Measurements from ENCODE around the gene PSMG1.
"Not testable (repeated sequence)": the region's sequence is repeated elsewhere in the genome, so short reads cannot be mapped to it uniquely, and the experiment has no call there.

Gene PSMG1

GRCh38 chr21:39183272-39184049 lies at the start of gene PSMG1:
Gene PSMG1, minus strand, starts transcription at chr21:39183451. Its CDS starts 66 bp downstream, at chr21:39183385.
- no peak for TF ChIP-seq CTCF (IDR thresholded peaks at IDR 0.05; ENCODE audit: unreplicated experiment in 3 of 3)
- Mint-ChIP-seq H3K4me3 (peak within 1 kb of the TSS; percentile 96 to 99 (median 97)), H3K36me3 (ENCODE audit: low read depth) (peaks cover 20% of the 10 kb centered on the region), H3K4me1 (peaks cover 49% of the 10 kb centered on the region), H3K9me3 (no peaks in the 10 kb centered on the region), H3K27me3 (ENCODE audit: low read depth) (no peaks in the 10 kb centered on the region), H3K27ac (peak within 1 kb of the TSS; percentile 77 to 98 (median 97))

- peaks cover 89% of the 10 kb centered on the region for H3K36me3 Mint-ChIP-seq (ENCODE audit: low read depth)
- H3K27ac Mint-ChIP-seq = no peak overlapping the region
- H3K4me1 Mint-ChIP-seq = no peaks in the 10 kb centered on the region
- H3K27me3 Mint-ChIP-seq (ENCODE audit: low read depth) = no peaks in the 10 kb centered on the region
- no peaks in the 10 kb centered on the region for H3K9me3 Mint-ChIP-seq
- TF ChIP-seq CTCF (IDR thresholded peaks at IDR 0.05; ENCODE audit: unreplicated experiment in 3 of 3) = no peak
- no peak overlapping the region for H3K4me3 Mint-ChIP-seq
These were observed 49.6 kb upstream of the PSMG1 start for GRCh38 chr21:39232861-39233291.

- no peaks in the 10 kb centered on the region for H3K9me3 Mint-ChIP-seq
- no peak for TF ChIP-seq CTCF (IDR thresholded peaks at IDR 0.05; ENCODE audit: unreplicated experiment in 3 of 3)
- H3K36me3 Mint-ChIP-seq (ENCODE audit: low read depth) = peaks cover 80% of the 10 kb centered on the region
- H3K27ac Mint-ChIP-seq = no peak overlapping the region
- H3K27me3 Mint-ChIP-seq (ENCODE audit: low read depth) = no peaks in the 10 kb centered on the region
- no peak overlapping the region for H3K4me3 Mint-ChIP-seq
- H3K4me1 Mint-ChIP-seq = no peaks in the 10 kb centered on the region
These were observed 41.7 kb upstream of the PSMG1 start for GRCh38 chr21:39224930-39225329.

GRCh38 chr21:39221997-39222486 lies 38.8 kb upstream of the PSMG1 start:
- Mint-ChIP-seq H3K4me1 (peaks cover 6% of the 10 kb centered on the region), H3K4me3 (no peak overlapping the region), H3K9me3 (no peaks in the 10 kb centered on the region), H3K27me3 (ENCODE audit: low read depth) (no peaks in the 10 kb centered on the region), H3K36me3 (ENCODE audit: low read depth) (peaks cover 75% of the 10 kb centered on the region), H3K27ac (no peak overlapping the region)
- no peak for TF ChIP-seq CTCF (IDR thresholded peaks at IDR 0.05; ENCODE audit: unreplicated experiment in 3 of 3)

DNA sequence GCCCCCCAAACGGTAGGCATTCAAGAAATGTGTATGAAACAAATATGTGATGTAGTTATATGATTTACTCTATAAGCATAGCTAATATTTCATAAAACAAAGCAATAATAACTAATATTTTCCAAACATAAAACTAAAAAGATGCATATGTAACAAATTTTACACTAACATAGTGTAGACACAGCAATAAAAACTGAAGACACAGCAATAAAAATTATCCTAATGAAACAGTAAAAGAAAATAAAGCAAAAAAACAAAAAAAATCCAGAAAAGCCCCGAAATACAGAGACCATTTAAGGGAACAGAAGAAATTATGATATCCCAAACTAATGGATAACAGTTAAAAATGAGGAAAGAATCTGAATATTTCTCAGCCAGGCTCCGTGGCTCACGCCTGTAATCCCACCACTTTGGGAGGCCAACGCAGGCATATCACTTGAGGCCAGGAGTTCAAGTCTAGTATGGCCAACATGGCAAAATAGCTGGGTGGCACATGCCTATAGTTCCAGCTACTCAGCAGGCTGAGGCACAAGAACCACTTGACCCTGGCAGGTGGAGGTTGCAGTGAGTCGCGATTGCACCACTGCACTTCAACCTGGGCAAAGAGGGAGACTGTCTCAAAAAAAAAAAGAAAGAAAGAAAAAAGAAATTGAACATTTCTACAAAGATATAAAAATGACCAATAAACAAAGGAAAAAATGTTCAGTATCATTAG lies 38.2 kb upstream of the PSMG1 start:
- no peak overlapping the region for H3K27ac Mint-ChIP-seq
- no peaks in the 10 kb centered on the region for H3K9me3 Mint-ChIP-seq
- H3K27me3 Mint-ChIP-seq (ENCODE audit: low read depth) = no peaks in the 10 kb centered on the region

GRCh38 chr21:39220875-39221274 lies 37.6 kb upstream of the PSMG1 start:
- H3K4me1 Mint-ChIP-seq; H3K9me3 Mint-ChIP-seq; H3K4me3 Mint-ChIP-seq; H3K27ac Mint-ChIP-seq; H3K27me3 Mint-ChIP-seq (ENCODE audit: low read depth): not testable (repeated sequence)
- H3K36me3 Mint-ChIP-seq (ENCODE audit: low read depth) = peaks cover 64% of the 10 kb centered on the region

More for the DNA sequence above, 38.2 kb upstream of the PSMG1 start:
- Mint-ChIP-seq H3K4me3 (no peak overlapping the region), H3K4me1 (peaks cover 6% of the 10 kb centered on the region), H3K36me3 (ENCODE audit: low read depth) (peaks cover 69% of the 10 kb centered on the region)
- no peak for TF ChIP-seq CTCF (IDR thresholded peaks at IDR 0.05; ENCODE audit: unreplicated experiment in 3 of 3)

All from nephron (organoid).